Endodermal cell (in vitro differentiated cells): Measurements from ENCODE around the gene ZBTB20. TPM values are rescaled to one million over a fixed set of nuclear protein-coding genes. Genes with fewer than 3 reads are reported as not detected.

Source experiments
- DNase-seq: peaks from one replicate; pipeline ENCODE4 v3.0.0-alpha.2; 2017
- H3K27ac ChIP-seq: 2 replicates; pipeline ENCODE4 v1.5.1; 2013; ENCODE audit warnings: mild to moderate bottlenecking, low read depth, low read length, moderate library complexity
- H3K27me3 ChIP-seq: 2 replicates; pipeline ENCODE4 v1.6.1; 2013; ENCODE audit warnings: mild to moderate bottlenecking, low read length, moderate library complexity; ENCODE audit not compliant: insufficient read depth, control insufficient read depth, poor library complexity, severe bottlenecking
- H3K36me3 ChIP-seq: 2 replicates; pipeline ENCODE4 v1.7.0; 2013; ENCODE audit warnings: mild to moderate bottlenecking, low read length, moderate library complexity; ENCODE audit not compliant: control insufficient read depth, insufficient read depth
- H3K4me1 ChIP-seq: one replicate; pipeline ENCODE4 v1.7.0; 2013; ENCODE audit warnings: low read length; ENCODE audit not compliant: control insufficient read depth, insufficient read depth
- H3K4me3 ChIP-seq: 2 replicates; pipeline ENCODE4 v1.5.1; 2013; ENCODE audit warnings: mild to moderate bottlenecking, low read length, moderate library complexity
- H3K9ac ChIP-seq: 2 replicates; pipeline ENCODE4 v1.6.1; 2013; ENCODE audit warnings: mild to moderate bottlenecking, low read length, moderate library complexity; ENCODE audit not compliant: poor library complexity, severe bottlenecking; ENCODE audit errors: extremely low read depth
- H3K9me3 ChIP-seq: 2 replicates; pipeline ENCODE4 v1.6.1; 2013; ENCODE audit warnings: mild to moderate bottlenecking, low read length, moderate library complexity; ENCODE audit not compliant: control insufficient read depth
- H3K27ac Mint-ChIP-seq: 2 replicates; pipeline ENCODE4 v1.8.0; 2020; ENCODE audit warnings: mixed read lengths
- H3K27me3 Mint-ChIP-seq: 2 replicates; pipeline ENCODE4 v1.8.0; 2021; ENCODE audit warnings: mild to moderate bottlenecking, mixed read lengths; ENCODE audit not compliant: insufficient read depth
- H3K36me3 Mint-ChIP-seq: 2 replicates; pipeline ENCODE4 v1.8.0; 2020; ENCODE audit warnings: low read depth, mixed read lengths
- H3K4me1 Mint-ChIP-seq: 2 replicates; pipeline ENCODE4 v1.8.0; 2020; ENCODE audit warnings: mixed read lengths
- H3K4me3 Mint-ChIP-seq: 2 replicates; pipeline ENCODE4 v1.8.0; 2020; ENCODE audit warnings: mild to moderate bottlenecking, moderate library complexity, mixed read lengths
- H3K9me3 Mint-ChIP-seq: 2 replicates; pipeline ENCODE4 v1.8.0; 2020; ENCODE audit warnings: mild to moderate bottlenecking, mixed read lengths
- WGBS, 2 experiments: methylation state at CpG; one replicate each; pipeline versions ENCODE4 v1.1.5 to v1.1.7; 2013; ENCODE audit warnings: missing lambda C conversion rate in 2 of 2, mixed read lengths in 1 of 2; ENCODE audit not compliant: insufficient coverage in 1 of 2, insufficient read length in 1 of 2; 5-methylcytosine and 5-hydroxymethylcytosine counted together
- total RNA-seq, 2 donors: library from RNA; stranded (reverse); fragmentation: NEBNext Ultra II Directional in 1 of 2; extraction: Animal tissue kit (Norgen Biotek cat#: 25700) in 1 of 2; gene quantifications; 2 replicates in 1 of 2; 3 replicates in 1 of 2; pipeline ENCODE4 v1.2.1, GENCODE V29; 2021
- TF ChIP-seq, protein P1 (sequence below): fragments of 200-600 bp; sonication (generic); conservative IDR thresholded peaks from 2 replicates; pipeline ENCODE4 v1.5.0; 2021; ENCODE audit warnings: antibody characterized with exemption, mild to moderate bottlenecking

ZBTB20 gene
- total RNA-seq, 2 donors from 2014 or later = 1.6 to 2.9 TPM

DNA sequence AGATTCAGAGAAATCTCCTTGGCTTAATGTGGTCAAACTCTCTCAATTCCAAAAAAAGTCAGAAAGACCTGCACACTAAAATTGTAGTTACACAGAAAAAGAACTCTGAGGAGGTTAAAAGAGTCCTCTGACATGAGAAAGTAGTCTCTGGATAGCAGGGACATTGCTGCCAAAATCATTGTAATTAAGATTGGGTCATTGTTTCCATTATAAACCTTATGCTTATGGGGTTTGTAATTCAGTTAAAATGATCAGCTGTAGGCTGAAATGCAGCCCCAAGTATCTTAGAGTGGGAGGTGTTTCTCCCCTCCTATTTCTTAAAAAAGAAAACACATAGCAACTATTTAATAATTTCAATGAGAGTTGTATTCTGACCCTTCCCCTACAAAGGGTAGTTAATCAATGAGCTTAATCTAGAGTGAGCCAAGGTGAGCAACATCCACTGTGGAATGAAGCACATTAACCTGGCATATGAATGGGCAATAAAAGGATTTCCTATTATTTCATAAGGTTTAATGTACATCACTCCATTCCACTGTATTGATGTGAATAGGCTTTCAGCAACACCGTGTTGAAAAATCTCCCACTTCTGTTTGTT is 446.4 kb downstream of the ZBTB20 start:
- Mint-ChIP-seq H3K9me3 (no peaks in the 10 kb centered on the region), H3K4me3 (no peak overlapping the region), H3K27ac (no peak overlapping the region), H3K36me3 (no peaks in the 10 kb centered on the region), H3K27me3 (no peaks in the 10 kb centered on the region), H3K4me1 (no peaks in the 10 kb centered on the region)
- H3K27me3 ChIP-seq = no peaks in the 10 kb centered on the region
- TF ChIP-seq, protein P1, sequence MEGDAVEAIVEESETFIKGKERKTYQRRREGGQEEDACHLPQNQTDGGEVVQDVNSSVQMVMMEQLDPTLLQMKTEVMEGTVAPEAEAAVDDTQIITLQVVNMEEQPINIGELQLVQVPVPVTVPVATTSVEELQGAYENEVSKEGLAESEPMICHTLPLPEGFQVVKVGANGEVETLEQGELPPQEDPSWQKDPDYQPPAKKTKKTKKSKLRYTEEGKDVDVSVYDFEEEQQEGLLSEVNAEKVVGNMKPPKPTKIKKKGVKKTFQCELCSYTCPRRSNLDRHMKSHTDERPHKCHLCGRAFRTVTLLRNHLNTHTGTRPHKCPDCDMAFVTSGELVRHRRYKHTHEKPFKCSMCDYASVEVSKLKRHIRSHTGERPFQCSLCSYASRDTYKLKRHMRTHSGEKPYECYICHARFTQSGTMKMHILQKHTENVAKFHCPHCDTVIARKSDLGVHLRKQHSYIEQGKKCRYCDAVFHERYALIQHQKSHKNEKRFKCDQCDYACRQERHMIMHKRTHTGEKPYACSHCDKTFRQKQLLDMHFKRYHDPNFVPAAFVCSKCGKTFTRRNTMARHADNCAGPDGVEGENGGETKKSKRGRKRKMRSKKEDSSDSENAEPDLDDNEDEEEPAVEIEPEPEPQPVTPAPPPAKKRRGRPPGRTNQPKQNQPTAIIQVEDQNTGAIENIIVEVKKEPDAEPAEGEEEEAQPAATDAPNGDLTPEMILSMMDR = no peak
- H3K9me3 ChIP-seq = no peaks in the 10 kb centered on the region
- H3K4me1 ChIP-seq = no peaks in the 10 kb centered on the region
- no peak for DNase-seq
- H3K36me3 ChIP-seq = no peaks in the 10 kb centered on the region
- H3K27ac ChIP-seq = no peak overlapping the region
- no peak overlapping the region for H3K4me3 ChIP-seq
- 78% methylated on average over 1 of the region's 1 CpG; no CpG with 5 or more reads in 1 of the 2 experiments for WGBS, 2 experiments
- H3K9ac ChIP-seq = no peak overlapping the region

DNA sequence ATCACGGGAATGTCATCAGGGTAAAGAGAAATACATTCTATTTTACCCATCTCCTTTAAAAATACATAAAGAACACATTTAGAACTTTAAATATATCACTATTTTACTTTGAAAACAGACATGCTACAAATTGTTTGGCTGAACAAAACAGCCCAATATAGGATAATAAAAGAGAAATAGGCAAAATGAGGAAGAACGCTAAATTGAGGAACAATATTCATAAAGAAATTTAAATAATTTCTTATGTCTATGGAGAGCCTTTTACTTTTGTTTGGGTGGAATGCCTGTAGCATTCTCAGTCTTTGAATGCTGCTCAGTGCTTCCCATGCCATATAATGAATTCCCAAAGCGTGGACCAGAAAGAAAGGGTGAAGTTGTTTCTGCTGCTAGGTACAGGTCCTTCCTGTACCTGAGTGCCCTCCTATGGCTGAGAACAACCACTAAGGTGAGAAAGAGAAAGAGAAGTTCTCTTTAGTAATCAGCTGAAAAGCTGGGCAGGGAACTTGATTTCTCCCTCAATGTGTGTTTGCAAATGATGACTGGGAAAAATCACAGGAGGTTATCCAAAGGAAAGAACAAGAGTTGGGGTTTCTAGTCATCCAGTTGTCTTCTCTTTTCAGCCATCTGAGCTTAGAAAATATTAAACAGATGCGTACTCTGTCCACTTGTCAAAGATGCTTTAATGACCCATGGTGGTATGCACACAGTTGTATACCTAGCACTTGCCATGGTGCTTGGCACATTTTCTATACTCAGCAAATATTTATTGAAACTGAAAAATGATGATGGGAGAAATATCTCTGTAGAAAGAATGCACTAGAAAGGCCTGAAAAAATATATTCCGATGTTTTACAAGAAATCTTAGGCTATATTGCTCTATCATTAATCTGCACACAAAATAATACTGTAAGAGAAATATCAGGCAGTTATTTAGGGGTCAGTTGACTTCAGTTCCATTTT is 448.7 kb downstream of the ZBTB20 start:
- WGBS, 2 experiments = 0 to 73% methylated on average over 1 to 4 of the region's 5 CpGs
- Histone ChIP-seq H3K4me3 (no peak overlapping the region), H3K4me1 (no peaks in the 10 kb centered on the region), H3K9ac (no peak overlapping the region), H3K36me3 (no peaks in the 10 kb centered on the region), H3K27ac (no peak overlapping the region), H3K27me3 (no peaks in the 10 kb centered on the region), H3K9me3 (no peaks in the 10 kb centered on the region)
- no peak for DNase-seq
- H3K27ac Mint-ChIP-seq = no peak overlapping the region
- no peaks in the 10 kb centered on the region for H3K36me3 Mint-ChIP-seq
- no peaks in the 10 kb centered on the region for H3K9me3 Mint-ChIP-seq
- TF ChIP-seq, protein P1 = peak; percentile 30
- H3K4me1 Mint-ChIP-seq = no peaks in the 10 kb centered on the region
- H3K4me3 Mint-ChIP-seq = no peak overlapping the region
- no peaks in the 10 kb centered on the region for H3K27me3 Mint-ChIP-seq

DNA sequence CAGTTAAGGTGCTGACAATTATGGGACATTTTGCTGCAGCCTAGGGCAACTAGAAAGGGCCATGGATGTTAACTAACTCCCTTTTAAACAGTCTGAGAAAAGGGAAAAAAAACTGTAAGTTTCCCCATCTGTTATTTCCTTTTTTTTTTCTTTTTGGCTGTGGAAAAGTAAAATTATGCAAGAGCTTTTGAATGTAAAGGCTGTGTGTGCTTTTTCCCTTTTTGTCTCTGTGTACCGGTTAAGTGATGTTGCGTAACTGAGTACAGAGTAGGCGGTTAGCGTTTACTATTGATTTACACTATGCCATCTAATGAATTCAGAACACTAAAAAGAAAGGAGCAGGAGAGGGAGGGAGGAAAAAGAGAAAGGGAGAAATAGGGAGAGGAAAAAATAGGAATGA is 449.7 kb downstream of the ZBTB20 start:
- Mint-ChIP-seq H3K9me3 (no peaks in the 10 kb centered on the region), H3K36me3 (no peaks in the 10 kb centered on the region), H3K4me3 (no peak overlapping the region), H3K27me3 (no peaks in the 10 kb centered on the region), H3K4me1 (no peaks in the 10 kb centered on the region), H3K27ac (no peak overlapping the region)
- Histone ChIP-seq H3K9ac (no peak overlapping the region), H3K4me3 (no peak overlapping the region), H3K36me3 (no peaks in the 10 kb centered on the region), H3K27me3 (no peaks in the 10 kb centered on the region), H3K4me1 (no peaks in the 10 kb centered on the region), H3K9me3 (no peaks in the 10 kb centered on the region), H3K27ac (no peak overlapping the region)
- TF ChIP-seq, protein P1 = no peak
- WGBS, 2 experiments = no CpG with 5 or more reads among the region's 4 CpGs
- no peak for DNase-seq
